Coronary artery (tissue), 2 donors: ENCODE measurements around the gene DSP.

Experiments
- DNase-seq: peaks from one replicate; pipeline ENCODE4 v3.0.0-alpha.2; 2017; ENCODE audit warnings: low spot score
- H3K27ac ChIP-seq, 2 donors: fragments of 200-600 bp; sonication (generic); one replicate each; pipeline ENCODE4 v1.5.1; 2016 to 2019
- H3K4me3 ChIP-seq: fragments of 200-600 bp; sonication (generic); 2 replicates; pipeline ENCODE4 v1.5.1; 2016; ENCODE audit warnings: mild to moderate bottlenecking, moderate library complexity
- CTCF ChIP-seq: fragments of 200-600 bp; sonication (generic); IDR thresholded peaks from one replicate; pipeline ENCODE4 v1.5.1; 2019; ENCODE audit warnings: antibody characterized with exemption

Gene DSP

GRCh38 chr6:7580537-7580926 is 39.1 kb downstream of the DSP start:
- no peak for DNase-seq
- Histone ChIP-seq H3K4me3 (no peak overlapping the region), H3K27ac (no peak overlapping the region)
- no peak for TF ChIP-seq CTCF

- DNase-seq = no peak
- H3K27ac ChIP-seq = no peak overlapping the region
- TF ChIP-seq CTCF = no peak
- H3K4me3 ChIP-seq = no peak overlapping the region
These were observed 39.6 kb downstream of the DSP start for GRCh38 chr6:7580927-7581618.

- TF ChIP-seq CTCF = no peak
- DNase-seq = no peak
- H3K4me3 ChIP-seq = no peak overlapping the region
- no peak overlapping the region for H3K27ac ChIP-seq
These were observed 43.9 kb downstream of the DSP start for GRCh38 chr6:7585287-7585930.

GRCh38 chr6:7587631-7588100 is 46.2 kb downstream of the DSP start:
- TF ChIP-seq CTCF = no peak
- H3K27ac ChIP-seq = no peak overlapping the region
- no peak for DNase-seq
- H3K4me3 ChIP-seq = no peak overlapping the region

- DNase-seq = no peak
These were observed 47.0 kb downstream of the DSP start for GRCh38 chr6:7588506-7588905.

GRCh38 chr6:7589221-7589620 is 47.8 kb downstream of the DSP start:
- Histone ChIP-seq H3K27ac (peak overlapping the region in 1 of 2 donors; percentile 70), H3K4me3 (peak overlapping the region; percentile 96)
- no peak for DNase-seq
- no peak for TF ChIP-seq CTCF

More at GRCh38 chr6:7588506-7588905, 47.0 kb downstream of the DSP start:
- Histone ChIP-seq H3K4me3 (no peak overlapping the region), H3K27ac (no peak overlapping the region)
- no peak for TF ChIP-seq CTCF
